ENCODE results near the gene CACNB4. TPM values are rescaled to one million over a fixed set of nuclear protein-coding genes. Genes with fewer than 3 reads are reported as not detected.

CACNB4 gene
- total and polyA plus RNA-seq, 2 of the 4 experiments (the other 2 are of a cell fraction), result 0.12 to 0.36 TPM

GRCh38 chr2:151792589-151792988 lies 306.3 kb downstream of the CACNB4 start:
- Histone ChIP-seq H3K27me3 (ENCODE audit: control insufficient read depth, insufficient read depth, low read length) (no peaks in the 10 kb centered on the region), H3K4ac (ENCODE audit: low read depth, low read length) (no peak overlapping the region), H3K9ac (ENCODE audit: low read depth, low read length) (no peak overlapping the region), H4K91ac (ENCODE audit: insufficient read depth, low read depth, low read length) (no peak overlapping the region), H2AFZ (replicated peaks; ENCODE audit: low read length, poor library complexity) (no peak overlapping the region), H3K4me2 (ENCODE audit: low read depth, low read length) (no peak overlapping the region), H2BK15ac (ENCODE audit: low read depth, low read length) (no peak overlapping the region), H3K14ac (replicated peaks; ENCODE audit: low read depth, low read length) (no peak overlapping the region), H3K27ac (ENCODE audit: insufficient read depth, low read length) (no peak overlapping the region), H2AK9ac (replicated peaks; ENCODE audit: low read depth, low read length, poor library complexity) (no peak overlapping the region), H2AK5ac (ENCODE audit: low read depth, low read length) (no peak overlapping the region), H3K4me1 (ENCODE audit: control insufficient read depth, insufficient read depth, low read length) (no peaks in the 10 kb centered on the region), H3K56ac (ENCODE audit: extremely low read depth, insufficient read depth, low read length) (no peak overlapping the region), H4K8ac (ENCODE audit: low read depth in 2 of 2, low read length in 2 of 2) (no peak overlapping the region), H2BK5ac (ENCODE audit: low read depth, low read length, poor library complexity, severe bottlenecking) (no peak overlapping the region), H3K4me3 (ENCODE audit: insufficient read depth, low read depth, low read length) (no peak overlapping the region), H3K18ac (ENCODE audit: low read depth, low read length) (no peak overlapping the region), H3K79me1 (ENCODE audit: low read depth in 1 of 2, low read length in 2 of 2) (no peaks in the 10 kb centered on the region; a peak in 1 of 4 replicates), H3K9me1 (ENCODE audit: insufficient read depth, low read length) (peaks cover 3% of the 10 kb centered on the region), H3K36me3 (ENCODE audit: control insufficient read depth, insufficient read depth, low read length) (peaks cover 5% of the 10 kb centered on the region; the same call in 1 of the 2 replicates), H2BK20ac (ENCODE audit: low read depth, low read length) (no peak overlapping the region), H4K20me1 (ENCODE audit: insufficient read depth, low read length) (no peaks in the 10 kb centered on the region; the same call in 1 of the 2 replicates), H3K23ac (ENCODE audit: low read depth, low read length) (no peak overlapping the region), H2BK120ac (ENCODE audit: low read depth, low read length) (no peak overlapping the region), H3K9me3 (ENCODE audit: control insufficient read depth, insufficient read depth, low read length) (no peaks in the 10 kb centered on the region), H4K5ac (ENCODE audit: low read depth, low read length) (no peak overlapping the region)
- in situ Hi-C loops (cut with MboI; ENCODE audit: low sequenced_read_pairs) (no loop called here), dilution Hi-C loops (cut with HindIII; ENCODE audit: low sequenced_read_pairs, unreplicated experiment) (no loop called here), intact Hi-C loops (cut with micrococcal nuclease) (no loop called here)
- ATAC-seq (ENCODE audit: low read depth), result no peak
- BruUV-seq (replicated peaks), result no TSS peak
- ChIA-PET POLR2A (ENCODE audit: unreplicated experiment) (no interaction called here), CTCF (interaction anchor here (0.7 kb wide), 1 partner anchor 32 kb away, joined by 3 read pairs; no protein-coding TSS in a partner anchor)
- TF ChIP-seq RFX5 (IDR thresholded peaks at IDR 0.05; ENCODE audit: low read depth, low read length), result no peak
- TF ChIP-seq CHD1 (IDR thresholded peaks at IDR 0.05; ENCODE audit: low read depth, low read length), result no peak
- no peak for TF ChIP-seq CTCF (conservative IDR thresholded peaks at IDR 0.05; ENCODE audit: low read depth, low read length)
- TF ChIP-seq RCOR1 (IDR thresholded peaks at IDR 0.05; ENCODE audit: insufficient replicate concordance, low read length), result no peak
- no peak for TF ChIP-seq BHLHE40 (IDR thresholded peaks at IDR 0.05; ENCODE audit: low read depth, low read length)
- no peak for TF ChIP-seq MAZ (IDR thresholded peaks at IDR 0.05; ENCODE audit: borderline replicate concordance, low read depth, low read length)
- no peak for TF ChIP-seq ELK1 (IDR thresholded peaks at IDR 0.05; ENCODE audit: borderline replicate concordance, low read depth, low read length)
- TF ChIP-seq USF2 (IDR thresholded peaks at IDR 0.05; ENCODE audit: low read depth, low read length), result no peak
- no peak for TF ChIP-seq FOS (IDR thresholded peaks at IDR 0.05; ENCODE audit: low read depth, low read length)
- no peak for TF ChIP-seq CEBPB (IDR thresholded peaks at IDR 0.05; ENCODE audit: low read depth, low read length)
- no peak for TF ChIP-seq MAFK (IDR thresholded peaks at IDR 0.05; ENCODE audit: low read depth, low read length)
- no peak for TF ChIP-seq RAD21 (IDR thresholded peaks at IDR 0.05; ENCODE audit: low read length)
- no peak for TF ChIP-seq NFE2L2 (IDR thresholded peaks at IDR 0.05; ENCODE audit: low read depth, low read length)
- no peak for TF ChIP-seq MXI1 (IDR thresholded peaks at IDR 0.05; ENCODE audit: borderline replicate concordance, low read depth, low read length)
- TF ChIP-seq SMC3 (IDR thresholded peaks at IDR 0.05; ENCODE audit: low read depth, low read length), result no peak
- no peak for TF ChIP-seq POLR2A (IDR thresholded peaks at IDR 0.05; ENCODE audit: low read depth, low read length)
- no CpG with 5 or more reads among the region's 4 CpGs for WGBS, 2 experiments (ENCODE audit: extremely low coverage in 2 of 2, insufficient read length in 1 of 2)
- DNase-seq, result no peak
